ENCODE results near the gene MOV10. TPM values are rescaled to one million over a fixed set of nuclear protein-coding genes. Genes with fewer than 3 reads are reported as not detected.

MOV10 gene
- total and polyA plus RNA-seq, 2 donors from 2014 or later: 60.6 to 62.5 TPM

DNA sequence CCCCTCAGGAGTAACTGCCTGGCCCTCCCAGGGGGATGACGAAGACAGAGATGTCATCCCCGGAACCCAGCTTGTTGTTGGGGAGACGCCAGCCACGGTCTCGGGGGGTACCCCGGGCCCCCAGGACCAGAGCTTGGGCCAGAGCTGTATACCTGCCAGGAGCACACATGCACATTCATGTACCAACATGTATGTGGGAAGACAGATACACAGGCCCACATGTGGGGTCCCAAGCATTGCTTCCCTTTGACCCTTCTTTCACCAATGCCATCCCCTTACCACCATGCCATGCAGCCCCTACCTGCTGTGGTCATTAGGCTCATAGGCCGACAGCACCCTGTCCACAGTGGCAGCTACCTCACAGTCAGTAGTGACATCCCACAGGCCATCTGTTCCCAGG is 35.7 kb downstream of the MOV10 start:
- intact Hi-C loops (cut with DNase I): no loop called here
- no peaks in the 10 kb centered on the region for H3K36me3 ChIP-seq (ENCODE audit: control insufficient read depth in 2 of 3, insufficient read depth in 3 of 3, low read length in 3 of 3)
- H3K4me3 ChIP-seq (ENCODE audit: low read length in 3 of 3): no peak overlapping the region
- no peaks in the 10 kb centered on the region for H3K27me3 ChIP-seq (ENCODE audit: control insufficient read depth, insufficient read depth, low read length)
- peaks cover 0 to 23% (median 18%) of the 10 kb centered on the region in 3 donors for H3K4me1 ChIP-seq (ENCODE audit: control insufficient read depth in 2 of 3, insufficient read depth in 2 of 3, low read depth in 1 of 3, low read length in 3 of 3)
- H3K9ac ChIP-seq (ENCODE audit: low read length in 3 of 3): no peak overlapping the region
- TF ChIP-seq CTCF (IDR thresholded peaks at IDR 0.05; ENCODE audit: borderline replicate concordance, extremely low read depth, insufficient read depth): no peak
- H3K9me3 ChIP-seq (ENCODE audit: control insufficient read depth in 2 of 3, insufficient read depth in 1 of 3, low read length in 3 of 3): no peaks in the 10 kb centered on the region
- peak in 1 of 5 donors; percentile 34 for DNase-seq
- no peak for FAIRE-seq
- no peak overlapping the region for H3K27ac ChIP-seq (ENCODE audit: low read depth in 2 of 2, low read length in 2 of 2)

DNA sequence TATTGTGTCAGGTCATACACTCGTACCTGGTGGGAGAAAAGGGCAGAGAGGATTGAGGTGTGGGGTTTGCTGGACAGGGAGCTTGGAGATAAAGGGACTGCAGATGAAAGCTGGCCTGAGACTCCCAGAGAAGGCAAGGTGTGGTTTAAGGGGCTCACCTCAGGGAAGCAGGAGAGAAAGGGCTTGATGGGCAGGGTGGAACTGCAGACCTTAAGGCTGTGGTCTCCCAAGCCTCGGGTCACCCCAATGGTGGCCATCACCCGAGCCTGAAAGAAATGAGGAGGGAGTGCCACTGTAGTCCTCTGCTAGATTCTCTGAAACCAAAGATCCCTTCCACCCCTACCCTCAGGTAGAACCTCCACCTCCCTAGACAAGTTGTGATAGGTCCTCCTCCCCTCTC is 36.1 kb downstream of the MOV10 start:
- Histone ChIP-seq H3K27me3 (ENCODE audit: control insufficient read depth, insufficient read depth, low read length) (no peaks in the 10 kb centered on the region), H3K27ac (ENCODE audit: low read depth in 2 of 2, low read length in 2 of 2) (no peak overlapping the region), H3K9ac (ENCODE audit: low read length in 3 of 3) (no peak overlapping the region), H3K9me3 (ENCODE audit: control insufficient read depth in 2 of 3, insufficient read depth in 1 of 3, low read length in 3 of 3) (no peaks in the 10 kb centered on the region), H3K4me3 (ENCODE audit: low read length in 3 of 3) (no peak overlapping the region), H3K4me1 (ENCODE audit: control insufficient read depth in 2 of 3, insufficient read depth in 2 of 3, low read depth in 1 of 3, low read length in 3 of 3) (peaks cover 0 to 22% (median 14%) of the 10 kb centered on the region in 3 donors), H3K36me3 (ENCODE audit: control insufficient read depth in 2 of 3, insufficient read depth in 3 of 3, low read length in 3 of 3) (no peaks in the 10 kb centered on the region)
- TF ChIP-seq CTCF (IDR thresholded peaks at IDR 0.05; ENCODE audit: borderline replicate concordance, extremely low read depth, insufficient read depth): no peak
- intact Hi-C loops (cut with DNase I): no loop called here
- FAIRE-seq (no peak), DNase-seq (peak in 1 of 5 donors; percentile 29)

DNA sequence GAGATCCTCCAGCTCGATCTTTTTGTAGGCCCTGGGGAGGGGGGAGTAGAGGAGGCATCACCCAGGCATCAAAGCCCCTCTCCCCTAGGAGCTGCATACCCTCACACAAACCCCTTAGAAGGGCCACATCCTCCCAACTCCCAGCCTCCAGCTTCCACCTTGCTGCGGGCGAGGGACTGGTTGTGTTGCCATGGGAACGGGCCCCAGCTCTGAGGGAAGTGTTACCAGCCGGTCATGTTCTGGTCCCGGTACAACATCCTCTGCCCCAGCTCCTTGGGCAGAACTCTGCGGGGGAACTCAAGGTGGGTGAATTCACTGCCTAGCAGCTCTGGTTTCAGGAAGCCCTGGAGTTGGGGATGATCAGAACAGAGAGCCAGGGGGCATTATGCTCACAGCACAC is 36.6 kb downstream of the MOV10 start:
- TF ChIP-seq CTCF (IDR thresholded peaks at IDR 0.05; ENCODE audit: borderline replicate concordance, extremely low read depth, insufficient read depth): no peak
- no peak overlapping the region for H3K4me3 ChIP-seq (ENCODE audit: low read length in 3 of 3)
- DNase-seq (peak in 1 of 5 donors; percentile 66), FAIRE-seq (no peak)
- no peak overlapping the region for H3K27ac ChIP-seq (ENCODE audit: low read depth in 2 of 2, low read length in 2 of 2)
- no peaks in the 10 kb centered on the region for H3K27me3 ChIP-seq (ENCODE audit: control insufficient read depth, insufficient read depth, low read length)
- peaks cover 0 to 23% (median 17%) of the 10 kb centered on the region in 3 donors for H3K4me1 ChIP-seq (ENCODE audit: control insufficient read depth in 2 of 3, insufficient read depth in 2 of 3, low read depth in 1 of 3, low read length in 3 of 3)
- no peaks in the 10 kb centered on the region for H3K9me3 ChIP-seq (ENCODE audit: control insufficient read depth in 2 of 3, insufficient read depth in 1 of 3, low read length in 3 of 3)
- intact Hi-C loops (cut with DNase I): no loop called here
- no peak overlapping the region for H3K9ac ChIP-seq (ENCODE audit: low read length in 3 of 3)
- no peaks in the 10 kb centered on the region for H3K36me3 ChIP-seq (ENCODE audit: control insufficient read depth in 2 of 3, insufficient read depth in 3 of 3, low read length in 3 of 3)

DNA sequence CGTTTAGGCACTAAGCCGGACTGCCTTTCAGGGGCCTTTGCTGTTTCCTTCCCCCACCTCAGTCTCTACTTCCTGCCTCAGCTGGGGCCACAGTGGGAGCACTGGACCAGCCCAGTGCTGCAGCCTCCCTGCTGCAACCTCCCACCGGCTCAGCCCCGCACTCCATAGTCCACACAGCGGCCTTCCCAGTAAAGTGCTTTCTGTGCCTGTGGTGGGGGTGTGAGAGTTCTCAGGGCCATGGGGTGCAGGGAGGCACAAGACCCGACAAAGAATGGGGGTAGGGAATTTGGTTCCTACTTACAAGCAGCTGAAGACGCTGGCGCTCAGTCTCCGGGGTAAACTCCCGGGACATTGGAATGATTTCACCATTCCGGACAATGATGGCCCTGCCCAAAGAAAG is 37.2 kb downstream of the MOV10 start:
- peak in 1 of 5 donors; percentile 52 for DNase-seq
- TF ChIP-seq CTCF (IDR thresholded peaks at IDR 0.05; ENCODE audit: borderline replicate concordance, extremely low read depth, insufficient read depth): no peak
- H3K36me3 ChIP-seq (ENCODE audit: control insufficient read depth in 2 of 3, insufficient read depth in 3 of 3, low read length in 3 of 3): no peaks in the 10 kb centered on the region
- no peaks in the 10 kb centered on the region for H3K27me3 ChIP-seq (ENCODE audit: control insufficient read depth, insufficient read depth, low read length)
- H3K27ac ChIP-seq (ENCODE audit: low read depth in 2 of 2, low read length in 2 of 2): no peak overlapping the region
- H3K4me3 ChIP-seq (ENCODE audit: low read length in 3 of 3): no peak overlapping the region
- no peak overlapping the region for H3K9ac ChIP-seq (ENCODE audit: low read length in 3 of 3)
- intact Hi-C loops (cut with DNase I): no loop called here
- no peaks in the 10 kb centered on the region for H3K9me3 ChIP-seq (ENCODE audit: control insufficient read depth in 2 of 3, insufficient read depth in 1 of 3, low read length in 3 of 3)
- FAIRE-seq: no peak
- peaks cover 0 to 25% (median 17%) of the 10 kb centered on the region in 3 donors for H3K4me1 ChIP-seq (ENCODE audit: control insufficient read depth in 2 of 3, insufficient read depth in 2 of 3, low read depth in 1 of 3, low read length in 3 of 3)

All from kidney (tissue), 14 donors.